SK-N-SH (cell line): Measurements from ENCODE around the gene FHOD3. TPM values are rescaled to one million over a fixed set of nuclear protein-coding genes. Genes with fewer than 3 reads are reported as not detected.

ENCODE experiments used
- CTCF ChIA-PET: fragments of 300-600, 350-600 bp; formaldehyde crosslinking; extraction: SDS; loops from one replicate; lab custom pipeline; 2021; lab: Yijun Ruan, JAX
- POLR2A ChIA-PET: fragments of 350-600 bp; sonication (Branson Sonifier 250); formaldehyde crosslinking; extraction: SDS; loops from one replicate; lab custom pipeline; 2020; ENCODE audit warnings: antibody characterized with exemption, inconsistent platforms; lab: Yijun Ruan, JAX
- DNase-seq: peaks from one replicate; pipeline ENCODE4 v3.0.0; 2012
- H2AFZ ChIP-seq: fragments of 200-600 bp; sonication (generic); 2 replicates; pipeline ENCODE4 v1.8.1; 2016; ENCODE audit warnings: antibody characterized with exemption, mild to moderate bottlenecking, low read depth
- H3F3A ChIP-seq: fragments of 200-600 bp; sonication (generic); replicated peaks from 2 replicates; pipeline ENCODE3; 2016; ENCODE audit warnings: antibody characterized with exemption, mild to moderate bottlenecking; ENCODE audit not compliant: insufficient read depth
- H3K27ac ChIP-seq, 2 experiments: fragments of 200-500 bp in 1 of 2; fragments of 200-600 bp in 1 of 2; sonication (Bioruptor generic) in 1 of 2; sonication (generic), shearing (Covaris generic) in 1 of 2; 2 replicates each; pipeline versions ENCODE4 v1.5.1 to v1.6.1; 2014 to 2016; ENCODE audit warnings: low read depth in 2 of 2, inconsistent platforms in 1 of 2, low read length in 1 of 2, mild to moderate bottlenecking in 1 of 2, mixed read lengths in 1 of 2
- H3K27me3 ChIP-seq: fragments of 200-600 bp; sonication (generic), shearing (Covaris generic); 2 replicates; pipeline ENCODE4 v1.6.1; 2016; ENCODE audit warnings: mixed run types; ENCODE audit not compliant: insufficient read depth
- H3K36me3 ChIP-seq, 2 experiments: fragments of 200-500 bp in 1 of 2; fragments of 200-600 bp in 1 of 2; sonication (Bioruptor generic) in 1 of 2; sonication (generic) in 1 of 2; replicated peaks in 1 of 2; 2 replicates each; pipeline versions ENCODE3 to v1.5.1; 2014 to 2016; ENCODE audit warnings: low read length in 1 of 2, mild to moderate bottlenecking in 1 of 2; ENCODE audit not compliant: insufficient read depth in 2 of 2, control insufficient read depth in 1 of 2
- H3K4me1 ChIP-seq, 2 experiments: fragments of 200-500 bp in 1 of 2; fragments of 200-600 bp in 1 of 2; sonication (Bioruptor generic) in 1 of 2; sonication (generic), shearing (Covaris generic) in 1 of 2; 2 replicates each; pipeline versions ENCODE4 v1.5.1 to v1.6.1; 2014 to 2016; ENCODE audit warnings: low read depth in 1 of 2, low read length in 1 of 2, mixed run types in 1 of 2; ENCODE audit not compliant: insufficient read depth in 2 of 2, control insufficient read depth in 1 of 2
- H3K4me2 ChIP-seq: fragments of 200-600 bp; sonication (generic), shearing (Covaris generic); 2 replicates; pipeline ENCODE4 v1.6.1; 2017; ENCODE audit warnings: mixed run types
- H3K4me3 ChIP-seq, 2 experiments: fragments of 200-500 bp in 1 of 2; fragments of 200-600 bp in 1 of 2; sonication (Bioruptor generic) in 1 of 2; sonication (generic), shearing (Covaris generic) in 1 of 2; 2 replicates each; pipeline versions ENCODE4 v1.5.1 to v1.8.1; 2014 to 2016; ENCODE audit warnings: low read depth in 2 of 2, inconsistent platforms in 1 of 2, low read length in 1 of 2, mild to moderate bottlenecking in 1 of 2, mixed read lengths in 1 of 2, moderate library complexity in 1 of 2
- H3K79me2 ChIP-seq: fragments of 200-600 bp; sonication (generic); 2 replicates; pipeline ENCODE4 v1.8.1; 2017; ENCODE audit warnings: mild to moderate bottlenecking; ENCODE audit not compliant: insufficient read depth
- H3K9ac ChIP-seq: fragments of 200-600 bp; sonication (generic); 2 replicates; pipeline ENCODE4 v1.6.1; 2017; ENCODE audit warnings: mixed run types
- H3K9me2 ChIP-seq: fragments of 200-600 bp; sonication (generic); 2 replicates; pipeline ENCODE4 v1.6.1; 2017; ENCODE audit warnings: mixed run types
- H3K9me3 ChIP-seq: fragments of 200-600 bp; sonication (generic); 2 replicates; pipeline ENCODE4 v1.6.1; 2017; ENCODE audit warnings: mixed run types, mild to moderate bottlenecking, moderate library complexity
- H4K20me1 ChIP-seq: fragments of 200-600 bp; sonication (generic); 2 replicates; pipeline ENCODE4 v1.6.1; 2017; ENCODE audit warnings: mild to moderate bottlenecking, mixed run types; ENCODE audit not compliant: insufficient read depth
- FOXJ3 ChIP-seq: sonication (generic); formaldehyde crosslinking; IDR thresholded peaks from 2 replicates; pipeline ENCODE4 v1.5.1; 2020; ENCODE audit warnings: mild to moderate bottlenecking, missing genetic modification reagents
- FOXM1 ChIP-seq: IDR thresholded peaks from 2 replicates; pipeline ENCODE4 v1.4.0; 2012; ENCODE audit warnings: low read depth, mild to moderate bottlenecking
- GATA2 ChIP-seq: sonication (generic); formaldehyde crosslinking; IDR thresholded peaks from 2 replicates; pipeline ENCODE4 v1.5.0; 2020; ENCODE audit warnings: mild to moderate bottlenecking, missing genetic modification reagents
- MAX ChIP-seq: IDR thresholded peaks from 2 replicates; pipeline ENCODE4 v1.4.0; 2012; ENCODE audit warnings: low read depth
- RXRA ChIP-seq: IDR thresholded peaks from 2 replicates; pipeline ENCODE4 v1.4.0; 2012; ENCODE audit warnings: low read depth, mild to moderate bottlenecking, borderline replicate concordance
- SIN3A ChIP-seq: IDR thresholded peaks from 2 replicates; pipeline ENCODE4 v1.6.1; 2012; ENCODE audit warnings: low read depth, mild to moderate bottlenecking, low read length, moderate library complexity, borderline replicate concordance
- TCF12 ChIP-seq: IDR thresholded peaks from 2 replicates; pipeline ENCODE4 v1.4.0; 2012
- TEAD4 ChIP-seq: IDR thresholded peaks from 2 replicates; pipeline ENCODE4 v1.4.0; 2012; ENCODE audit warnings: mild to moderate bottlenecking, borderline replicate concordance; ENCODE audit not compliant: insufficient read depth
- ZBTB33 ChIP-seq: IDR thresholded peaks from 2 replicates; pipeline ENCODE4 v1.4.0; 2012; ENCODE audit warnings: low read depth, borderline replicate concordance
- WGBS: methylation state at CpG from one replicate; pipeline ENCODE4 v1.1.6; 2017; ENCODE audit warnings: low lambda C conversion rate; 5-methylcytosine and 5-hydroxymethylcytosine counted together
- polyA plus RNA-seq, 3 experiments: library from polyadenylated mRNA; depleted of rRNA; stranded (reverse); fragments of >200 nt; gene quantifications; 2 replicates each; pipeline ENCODE4 v1.2.3, GENCODE V29; 2012

Gene FHOD3
- polyA plus RNA-seq, 1 of the 3 experiments (the other 2 are of a cell fraction): 10.9 TPM

GRCh38 chr18:36745219-36745975, 447.9 kb downstream of the FHOD3 start:
- Histone ChIP-seq H3K4me3 (no peak overlapping the region), H3K4me2 (no peak overlapping the region), H4K20me1 (no peaks in the 10 kb centered on the region), H3K9me3 (no peaks in the 10 kb centered on the region), H3F3A (no peaks in the 10 kb centered on the region), H3K36me3 (peaks cover 0 to 6% of the 10 kb centered on the region in 2 experiments), H3K9ac (no peak overlapping the region), H3K9me2 (no peaks in the 10 kb centered on the region), H3K4me1 (peaks cover 0 to 6% of the 10 kb centered on the region in 2 experiments; a peak in 1 of 4 replicates), H2AFZ (no peak overlapping the region), H3K27me3 (no peaks in the 10 kb centered on the region), H3K79me2 (no peaks in the 10 kb centered on the region), H3K27ac (peak overlapping the region in 1 of 2 experiments; percentile 19; a peak in 1 of 4 replicates)
- POLR2A ChIA-PET: no interaction called here
- no peak for DNase-seq
- TF ChIP-seq FOXJ3 (no peak), ZBTB33 (no peak), SIN3A (no peak), GATA2 (CRISPR knock-in tag) (no peak), TCF12 (no peak), RXRA (no peak), FOXM1 (no peak), MAX (no peak)
- WGBS: 90% methylated on average over 24 of the region's 25 CpGs
- CTCF ChIA-PET: interaction anchor here (1.0 kb wide), 1 partner anchor 9 kb away, joined by 4 read pairs; no protein-coding TSS in a partner anchor

GRCh38 chr18:36752929-36753865, 455.7 kb downstream of the FHOD3 start:
- H3K4me3 ChIP-seq: no peak overlapping the region
- H3K79me2 ChIP-seq: no peaks in the 10 kb centered on the region
- 79% methylated on average over 3 of the region's 3 CpGs for WGBS
- H3K27ac ChIP-seq: peak overlapping the region in 1 of 2 experiments; percentile 12; a peak in 2 of 4 replicates
- H3K27me3 ChIP-seq: no peaks in the 10 kb centered on the region
- H3K4me1 ChIP-seq: peaks cover 7 to 10% of the 10 kb centered on the region in 2 experiments; a peak in 2 of 4 replicates
- TF ChIP-seq FOXJ3: no peak
- no peak for TF ChIP-seq TEAD4
- no peaks in the 10 kb centered on the region for H3K9me2 ChIP-seq
- H3K9me3 ChIP-seq: no peaks in the 10 kb centered on the region
- peaks cover 0 to 2% of the 10 kb centered on the region in 2 experiments for H3K36me3 ChIP-seq
- no peaks in the 10 kb centered on the region for H4K20me1 ChIP-seq
- POLR2A ChIA-PET: no interaction called here
- H3F3A ChIP-seq: no peaks in the 10 kb centered on the region
- H3K4me2 ChIP-seq: no peak overlapping the region
- no peak for DNase-seq
- no peak overlapping the region for H3K9ac ChIP-seq
- H2AFZ ChIP-seq: no peak overlapping the region
- CTCF ChIA-PET: interaction anchor here (0.9 to 2.6 kb wide), 3 partner anchors 10 to 735 kb away, joined by 3 to 15 read pairs (median 3); no protein-coding TSS in a partner anchor
